GM21360 (cell line): ENCODE data around the gene BMPER.
"Not testable (repeated sequence)": the region's sequence is repeated elsewhere in the genome, so short reads cannot be mapped to it uniquely, and the experiment has no call there.

Experiments used
- ATAC-seq: cut with Tn5 transposase; IDR thresholded peaks from one replicate; pipeline ENCODE4 v1.9.1; 2021; ENCODE audit warnings: mild to moderate bottlenecking, moderate library complexity; ENCODE audit not compliant: unreplicated experiment

Gene BMPER

GRCh38 chr7:34163956-34164355, 258.6 kb downstream of the BMPER start:
- no peak for ATAC-seq

- no peak for ATAC-seq
Measured at GRCh38 chr7:34165466-34165865, 260.1 kb downstream of the BMPER start.

- no peak for ATAC-seq
Measured at GRCh38 chr7:34165927-34166550, 260.7 kb downstream of the BMPER start.

GRCh38 chr7:34168013-34168412, 262.7 kb downstream of the BMPER start:
- no peak for ATAC-seq

GRCh38 chr7:34174688-34175616, 269.6 kb downstream of the BMPER start:
- ATAC-seq, result not testable (repeated sequence)

DNA sequence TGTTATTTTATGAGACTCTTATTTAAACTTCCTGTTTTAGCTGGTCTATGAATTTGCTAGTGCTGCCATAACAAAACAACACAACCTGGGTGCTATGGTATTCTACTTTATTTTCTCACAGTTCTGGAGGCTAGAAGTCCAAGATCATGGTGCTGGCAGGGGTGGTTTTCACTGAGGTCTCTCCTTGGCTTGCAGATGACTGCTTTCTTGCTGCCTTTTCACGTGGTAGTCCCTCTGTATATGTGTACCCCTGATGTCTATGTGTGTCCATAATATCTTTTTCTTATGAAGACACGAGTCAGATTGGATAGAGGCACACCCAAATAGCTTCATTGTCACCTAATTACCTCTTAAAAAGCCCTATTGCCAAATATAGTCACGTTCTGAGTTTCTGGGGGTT, 270.5 kb downstream of the BMPER start:
- ATAC-seq, result no peak

- no peak for ATAC-seq
Measured at GRCh38 chr7:34177476-34177875, 272.1 kb downstream of the BMPER start.

- no peak for ATAC-seq
Measured at GRCh38 chr7:34181271-34181958, 276.1 kb downstream of the BMPER start.

- no peak for ATAC-seq
Measured at GRCh38 chr7:34184466-34184865, 279.1 kb downstream of the BMPER start.

- ATAC-seq, result no peak
Measured at GRCh38 chr7:34187798-34188307, 282.5 kb downstream of the BMPER start.

DNA sequence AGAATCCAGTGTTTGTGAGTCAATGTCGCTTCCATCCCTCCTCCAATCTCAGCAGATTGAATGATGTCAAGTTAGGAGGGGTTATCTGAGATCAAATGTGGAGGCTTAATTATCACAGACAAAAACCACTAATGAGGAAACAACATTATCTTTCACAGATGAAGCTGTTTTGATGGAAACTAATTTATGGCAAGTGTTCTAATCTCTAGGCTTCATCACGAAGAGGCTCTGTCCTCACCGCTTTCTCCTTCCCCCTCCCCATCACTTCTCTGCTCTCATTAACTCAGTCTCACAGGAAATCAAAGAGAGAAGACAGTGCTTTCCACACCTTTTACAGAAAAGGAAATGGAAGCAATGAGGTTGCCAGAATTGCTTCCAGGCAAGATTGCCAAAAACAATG, 283.7 kb downstream of the BMPER start:
- no peak for ATAC-seq

DNA sequence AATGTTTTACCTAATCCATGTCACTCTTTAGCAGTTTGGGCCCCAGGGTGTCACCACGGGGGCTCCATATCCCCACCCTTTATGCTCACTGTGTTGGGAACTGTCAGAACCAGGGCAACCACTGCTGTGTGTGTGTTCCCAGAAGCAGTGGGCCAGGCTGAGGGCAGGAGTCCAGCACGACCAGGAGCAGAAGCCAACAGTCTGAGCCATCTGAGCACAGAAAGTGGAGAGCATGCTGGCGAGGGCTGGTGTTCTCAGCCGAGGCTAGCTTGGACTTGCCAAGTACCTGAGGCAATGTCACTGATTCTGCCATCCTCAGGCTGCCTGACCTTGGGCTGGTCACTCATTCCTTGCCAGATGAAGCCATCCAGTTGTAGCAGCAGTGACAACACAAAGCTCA, 285.0 kb downstream of the BMPER start:
- ATAC-seq, result no peak

GRCh38 chr7:34191162-34191561, 285.8 kb downstream of the BMPER start:
- no peak for ATAC-seq

GRCh38 chr7:34191771-34192479, 286.6 kb downstream of the BMPER start:
- no peak for ATAC-seq

DNA sequence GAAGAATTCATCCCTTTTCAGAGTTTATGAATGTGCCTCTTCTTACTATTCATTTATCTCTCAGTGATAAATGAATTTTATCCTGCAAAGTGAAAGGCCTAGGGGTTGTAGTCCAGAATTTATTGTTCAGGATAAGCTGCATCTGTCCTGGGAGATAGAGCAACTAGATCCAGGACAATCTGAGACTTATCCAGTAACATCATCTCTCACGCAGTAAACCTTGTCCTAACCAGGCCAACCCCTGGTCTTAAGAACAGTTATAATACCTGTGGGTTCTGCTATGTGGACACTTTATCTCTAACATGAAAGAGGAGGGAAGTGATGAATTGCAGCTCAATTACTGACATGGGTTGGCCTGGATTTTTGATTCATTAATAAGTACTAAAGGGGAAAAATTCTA, 287.6 kb downstream of the BMPER start:
- ATAC-seq, result no peak

DNA sequence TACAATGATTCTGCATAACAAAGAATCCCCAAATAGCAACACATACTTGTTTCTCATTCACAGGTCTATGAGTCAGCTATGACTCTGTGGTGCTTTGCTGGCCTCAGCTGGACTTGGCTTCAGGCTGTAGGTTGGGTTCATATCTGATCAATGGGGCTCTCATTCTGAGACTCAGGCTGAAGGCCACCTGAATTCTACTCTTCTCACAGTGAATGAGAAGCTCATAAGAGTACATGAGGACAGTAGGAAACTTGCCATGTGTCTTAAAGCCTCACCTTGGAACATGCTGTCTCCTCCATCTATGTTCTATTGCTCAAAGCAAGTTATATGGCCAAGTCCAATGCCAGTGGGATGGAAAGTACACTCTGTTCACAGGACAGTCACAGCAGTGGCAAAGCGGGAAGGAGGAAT, 292.9 kb downstream of the BMPER start:
- ATAC-seq, result no peak
